Osteocyte (in vitro differentiated cells): ENCODE results near the gene TAS2R7. TPM values are rescaled to one million over a fixed set of nuclear protein-coding genes. Genes with fewer than 3 reads are reported as not detected.

Source experiments
- DNase-seq: peaks from one replicate; pipeline ENCODE4 v3.0.0; 2021; ENCODE audit warnings: mixed read lengths; ENCODE audit not compliant: unreplicated experiment; ENCODE audit errors: extremely low spot score
- H3K27ac Mint-ChIP-seq: one replicate; pipeline ENCODE4 v1.8.0; 2021; ENCODE audit warnings: mild to moderate bottlenecking, mixed read lengths; ENCODE audit not compliant: unreplicated experiment
- H3K27me3 Mint-ChIP-seq: one replicate; pipeline ENCODE4 v1.8.0; 2021; ENCODE audit warnings: mixed read lengths; ENCODE audit not compliant: unreplicated experiment
- H3K36me3 Mint-ChIP-seq: one replicate; pipeline ENCODE4 v1.8.0; 2021; ENCODE audit warnings: mixed read lengths; ENCODE audit not compliant: unreplicated experiment
- H3K4me1 Mint-ChIP-seq: one replicate; pipeline ENCODE4 v1.8.0; 2021; ENCODE audit warnings: mixed read lengths; ENCODE audit not compliant: unreplicated experiment
- H3K4me3 Mint-ChIP-seq: one replicate; pipeline ENCODE4 v1.8.0; 2021; ENCODE audit warnings: mild to moderate bottlenecking, moderate library complexity, mixed read lengths; ENCODE audit not compliant: unreplicated experiment
- H3K9me3 Mint-ChIP-seq: one replicate; pipeline ENCODE4 v1.8.0; 2021; ENCODE audit warnings: mixed read lengths; ENCODE audit not compliant: unreplicated experiment
- long read RNA-seq: library from polyadenylated mRNA; unstranded; transcript quantifications from one replicate; pipeline ENCODE4 v2.0.0, GENCODE V29; 2021
- total RNA-seq: library from RNA; stranded (reverse); gene quantifications from 2 replicates; pipeline ENCODE4 v1.2.1, GENCODE V29; 2021
- TF ChIP-seq, protein P1 (sequence below): fragments of 200-600 bp; sonication (generic); IDR thresholded peaks from 2 replicates; pipeline ENCODE4 v1.5.0; 2021; ENCODE audit warnings: antibody characterized with exemption, mild to moderate bottlenecking, moderate library complexity

Gene TAS2R7, protein sequence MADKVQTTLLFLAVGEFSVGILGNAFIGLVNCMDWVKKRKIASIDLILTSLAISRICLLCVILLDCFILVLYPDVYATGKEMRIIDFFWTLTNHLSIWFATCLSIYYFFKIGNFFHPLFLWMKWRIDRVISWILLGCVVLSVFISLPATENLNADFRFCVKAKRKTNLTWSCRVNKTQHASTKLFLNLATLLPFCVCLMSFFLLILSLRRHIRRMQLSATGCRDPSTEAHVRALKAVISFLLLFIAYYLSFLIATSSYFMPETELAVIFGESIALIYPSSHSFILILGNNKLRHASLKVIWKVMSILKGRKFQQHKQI
- total RNA-seq: not detected in 2 replicates
- long read RNA-seq: 0 reads

GRCh38 chr12:10802587-10802986, at the start of gene TAS2R7:
TAS2R7 (minus strand) TSS chr12:10802627; CDS start chr12:10802570, 57 bp downstream.
- no peak for DNase-seq
- no peaks in the 10 kb centered on the region for H3K4me1 Mint-ChIP-seq
- H3K27ac Mint-ChIP-seq: no peak within 1 kb of the TSS
- TF ChIP-seq, protein P1, sequence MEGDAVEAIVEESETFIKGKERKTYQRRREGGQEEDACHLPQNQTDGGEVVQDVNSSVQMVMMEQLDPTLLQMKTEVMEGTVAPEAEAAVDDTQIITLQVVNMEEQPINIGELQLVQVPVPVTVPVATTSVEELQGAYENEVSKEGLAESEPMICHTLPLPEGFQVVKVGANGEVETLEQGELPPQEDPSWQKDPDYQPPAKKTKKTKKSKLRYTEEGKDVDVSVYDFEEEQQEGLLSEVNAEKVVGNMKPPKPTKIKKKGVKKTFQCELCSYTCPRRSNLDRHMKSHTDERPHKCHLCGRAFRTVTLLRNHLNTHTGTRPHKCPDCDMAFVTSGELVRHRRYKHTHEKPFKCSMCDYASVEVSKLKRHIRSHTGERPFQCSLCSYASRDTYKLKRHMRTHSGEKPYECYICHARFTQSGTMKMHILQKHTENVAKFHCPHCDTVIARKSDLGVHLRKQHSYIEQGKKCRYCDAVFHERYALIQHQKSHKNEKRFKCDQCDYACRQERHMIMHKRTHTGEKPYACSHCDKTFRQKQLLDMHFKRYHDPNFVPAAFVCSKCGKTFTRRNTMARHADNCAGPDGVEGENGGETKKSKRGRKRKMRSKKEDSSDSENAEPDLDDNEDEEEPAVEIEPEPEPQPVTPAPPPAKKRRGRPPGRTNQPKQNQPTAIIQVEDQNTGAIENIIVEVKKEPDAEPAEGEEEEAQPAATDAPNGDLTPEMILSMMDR: no peak
- H3K27me3 Mint-ChIP-seq: peaks cover 43% of the 10 kb centered on the region
- no peak within 1 kb of the TSS for H3K4me3 Mint-ChIP-seq
- H3K9me3 Mint-ChIP-seq: no peaks in the 10 kb centered on the region
- H3K36me3 Mint-ChIP-seq: no peaks in the 10 kb centered on the region

DNA sequence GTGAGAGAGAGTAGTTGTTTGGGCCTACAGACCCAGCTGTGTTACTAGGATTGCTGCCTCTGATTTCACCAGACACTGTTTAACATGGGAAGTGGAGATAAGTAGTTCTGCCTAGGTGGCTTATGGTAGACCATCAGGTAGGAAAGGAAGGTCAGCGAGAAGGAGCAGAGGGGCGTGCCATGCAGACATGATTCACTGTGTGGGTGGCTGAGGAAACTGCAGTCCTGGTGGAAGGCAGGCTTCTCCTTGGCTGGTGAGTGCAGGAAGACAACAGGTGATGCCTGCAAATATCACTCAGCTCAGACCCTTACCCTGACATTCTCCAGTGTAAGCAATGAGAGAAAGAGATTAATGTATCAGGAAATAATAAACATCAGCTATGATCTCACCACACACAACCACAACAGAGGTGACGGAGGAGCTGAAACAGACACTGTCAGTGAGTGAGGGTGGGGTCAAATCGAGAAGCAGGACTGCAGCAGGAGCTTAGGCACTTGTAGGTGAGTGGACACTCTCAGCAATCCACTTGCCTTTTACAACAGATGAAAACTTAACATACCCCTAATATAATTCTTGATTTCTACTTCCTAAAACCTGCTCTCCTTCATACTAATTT, 48.9 kb upstream of the TAS2R7 start:
- DNase-seq: no peak
- Mint-ChIP-seq H3K27ac (no peak overlapping the region), H3K9me3 (peaks cover 6% of the 10 kb centered on the region), H3K4me1 (no peaks in the 10 kb centered on the region), H3K27me3 (no peaks in the 10 kb centered on the region), H3K4me3 (no peak overlapping the region), H3K36me3 (peaks cover 26% of the 10 kb centered on the region)
- TF ChIP-seq, protein P1: no peak

GRCh38 chr12:10849425-10849878, 47.0 kb upstream of the TAS2R7 start, which contains the start of gene PRR4:
PRR4 (minus strand) TSS chr12:10849475; CDS start chr12:10849437, 38 bp downstream.
- Mint-ChIP-seq H3K9me3 (no peaks in the 10 kb centered on the region), H3K4me1 (no peaks in the 10 kb centered on the region), H3K27me3 (no peaks in the 10 kb centered on the region), H3K4me3 (no peak within 1 kb of the TSS), H3K36me3 (peaks cover 17% of the 10 kb centered on the region), H3K27ac (no peak within 1 kb of the TSS)
- no peak for DNase-seq
- TF ChIP-seq, protein P1: no peak

DNA sequence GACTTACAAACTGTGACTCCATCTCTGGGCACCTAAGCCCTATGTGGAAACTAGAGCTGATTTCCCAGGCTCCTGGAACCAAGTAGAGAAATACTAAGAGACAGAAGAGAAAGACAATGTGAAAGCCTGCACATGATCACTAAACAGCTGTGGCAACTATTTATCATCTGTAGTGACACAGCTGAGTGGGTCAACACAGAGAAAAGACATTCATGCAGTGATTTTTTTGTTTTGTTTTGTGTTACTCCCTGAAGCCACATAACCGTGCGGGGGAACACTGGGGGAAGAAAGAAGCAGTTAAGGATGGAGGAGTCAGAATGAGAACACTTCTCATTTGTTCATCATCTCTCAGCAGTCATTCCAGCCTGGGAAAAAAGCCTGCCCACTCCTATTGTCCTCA, 45.3 kb upstream of the TAS2R7 start:
- H3K27me3 Mint-ChIP-seq: no peaks in the 10 kb centered on the region
- no peak overlapping the region for H3K27ac Mint-ChIP-seq
- no peaks in the 10 kb centered on the region for H3K9me3 Mint-ChIP-seq
- TF ChIP-seq, protein P1: no peak
- peaks cover 20% of the 10 kb centered on the region for H3K36me3 Mint-ChIP-seq
- H3K4me3 Mint-ChIP-seq: no peak overlapping the region
- no peaks in the 10 kb centered on the region for H3K4me1 Mint-ChIP-seq
- DNase-seq: no peak

GRCh38 chr12:10842862-10843261, 40.4 kb upstream of the TAS2R7 start:
- Mint-ChIP-seq H3K4me3 (no peak overlapping the region), H3K27ac (no peak overlapping the region), H3K4me1 (no peaks in the 10 kb centered on the region), H3K36me3 (peaks cover 18% of the 10 kb centered on the region), H3K9me3 (no peaks in the 10 kb centered on the region), H3K27me3 (no peaks in the 10 kb centered on the region)
- no peak for DNase-seq
- TF ChIP-seq, protein P1: no peak
